A673 (cell line): ENCODE measurements around the gene LRRC37A3. TPM values are rescaled to one million over a fixed set of nuclear protein-coding genes. Genes with fewer than 3 reads are reported as not detected.
"Not testable (repeated sequence)": the region's sequence is repeated elsewhere in the genome, so short reads cannot be mapped to it uniquely, and the experiment has no call there.

Experiments
- Bru-seq: library from RNA; stranded (reverse); fragments of 400-500 nt; gene quantifications from one replicate; lab custom pipeline; 2021; lab: Mats Ljungman, UMichigan
- BruChase-seq, 2 experiments: library from RNA; stranded (reverse); fragments of 400-500 nt; gene quantifications; one replicate each; lab custom pipeline; 2021; lab: Mats Ljungman, UMichigan
- BruUV-seq: library from RNA; stranded (reverse); fragments of 400-500 nt; replicated peaks from 2 replicates; lab custom pipeline; 2021; lab: Mats Ljungman, UMichigan
- CTCF ChIA-PET: fragments of 300-600 bp; sonication (Branson Sonifier 250); formaldehyde crosslinking; loops from one replicate; lab custom pipeline; 2022; ENCODE audit warnings: antibody characterized with exemption; lab: Charles Lee
- POLR2A ChIA-PET: fragments of 300-600 bp; sonication (Branson Sonifier 250); formaldehyde crosslinking; loops from one replicate; lab custom pipeline; 2022; ENCODE audit warnings: antibody characterized with exemption; ENCODE audit not compliant: low non-redundant PET; lab: Charles Lee
- DNase-seq: peaks from one replicate; pipeline ENCODE4 v3.0.0-alpha.2; 2015; ENCODE audit warnings: low spot score
- H3K27ac ChIP-seq: fragments of 200-600 bp; sonication (generic); 2 replicates; pipeline ENCODE4 v1.5.1; 2016; ENCODE audit warnings: mixed run types, low read depth, mild to moderate bottlenecking, mixed read lengths, antibody characterized with exemption, low read length; ENCODE audit not compliant: poor library complexity, severe bottlenecking
- H3K27me3 ChIP-seq: fragments of 200-600 bp; sonication (generic); replicated peaks from 2 replicates; pipeline ENCODE4 v1.6.1; 2017; ENCODE audit warnings: mixed run types, low read depth, mild to moderate bottlenecking, mixed read lengths, antibody characterized with exemption, low read length; ENCODE audit not compliant: insufficient read depth, poor library complexity
- H3K36me3 ChIP-seq: fragments of 200-600 bp; sonication (generic); 2 replicates; pipeline ENCODE4 v1.6.1; 2016; ENCODE audit warnings: mixed run types, mild to moderate bottlenecking, mixed read lengths, antibody characterized with exemption, low read length; ENCODE audit not compliant: insufficient read depth, poor library complexity, severe bottlenecking
- H3K4me1 ChIP-seq: fragments of 200-600 bp; sonication (generic); 2 replicates; pipeline ENCODE4 v1.6.1; 2017; ENCODE audit warnings: mixed run types, mild to moderate bottlenecking, mixed read lengths, antibody characterized with exemption, low read length; ENCODE audit not compliant: insufficient read depth, poor library complexity, severe bottlenecking
- H3K4me3 ChIP-seq: fragments of 200-600 bp; sonication (generic); 2 replicates; pipeline ENCODE4 v1.5.1; 2016; ENCODE audit warnings: low read depth, mixed run types, mild to moderate bottlenecking, mixed read lengths, low read length; ENCODE audit not compliant: poor library complexity, severe bottlenecking
- H3K9me3 ChIP-seq: fragments of 200-600 bp; sonication (generic); 2 replicates; pipeline ENCODE4 v1.6.1; 2016; ENCODE audit warnings: mixed run types, low read depth, mild to moderate bottlenecking, mixed read lengths, antibody characterized with exemption, low read length; ENCODE audit not compliant: poor library complexity, severe bottlenecking
- intact Hi-C: fragments of 100-400 bp; cut with micrococcal nuclease; formaldehyde crosslinking; loops from one replicate; pipeline ENCODE4 v1.10.0; 2022; ENCODE audit not compliant: unreplicated experiment
- long read RNA-seq: library from polyadenylated mRNA; stranded (forward); transcript quantifications from one replicate; pipeline ENCODE4 v2.0.0, GENCODE V29; 2022
- total RNA-seq: library from RNA; stranded (reverse); gene quantifications from 2 replicates; pipeline ENCODE4 v1.2.3, GENCODE V29; 2021
- TF ChIP-seq, protein P1 (sequence below): fragments of 300-800, 200-600 bp; sonication (generic); conservative IDR thresholded peaks from 2 replicates; pipeline ENCODE4 v1.5.1; 2017; ENCODE audit warnings: low read depth, mild to moderate bottlenecking, antibody characterized with exemption, low read length, moderate library complexity, mixed read lengths

The LRRC37A3 gene
- total RNA-seq (17.2 and 17.6 TPM in 2 replicates), Bru-seq, nascent RNA (percentile 69 among the genes with signal in this experiment), BruChase-seq, experiment 1, labeled RNA remaining after a 2-hour chase (percentile 70 among the genes with signal in this experiment), BruChase-seq, experiment 2, labeled RNA remaining after a 6-hour chase (percentile 78 among the genes with signal in this experiment)
- long read RNA-seq, partial matches to known transcripts: 3 of 12 reads
- long read RNA-seq, other reads (novel, unspliced or antisense): 9 of 12 reads

DNA sequence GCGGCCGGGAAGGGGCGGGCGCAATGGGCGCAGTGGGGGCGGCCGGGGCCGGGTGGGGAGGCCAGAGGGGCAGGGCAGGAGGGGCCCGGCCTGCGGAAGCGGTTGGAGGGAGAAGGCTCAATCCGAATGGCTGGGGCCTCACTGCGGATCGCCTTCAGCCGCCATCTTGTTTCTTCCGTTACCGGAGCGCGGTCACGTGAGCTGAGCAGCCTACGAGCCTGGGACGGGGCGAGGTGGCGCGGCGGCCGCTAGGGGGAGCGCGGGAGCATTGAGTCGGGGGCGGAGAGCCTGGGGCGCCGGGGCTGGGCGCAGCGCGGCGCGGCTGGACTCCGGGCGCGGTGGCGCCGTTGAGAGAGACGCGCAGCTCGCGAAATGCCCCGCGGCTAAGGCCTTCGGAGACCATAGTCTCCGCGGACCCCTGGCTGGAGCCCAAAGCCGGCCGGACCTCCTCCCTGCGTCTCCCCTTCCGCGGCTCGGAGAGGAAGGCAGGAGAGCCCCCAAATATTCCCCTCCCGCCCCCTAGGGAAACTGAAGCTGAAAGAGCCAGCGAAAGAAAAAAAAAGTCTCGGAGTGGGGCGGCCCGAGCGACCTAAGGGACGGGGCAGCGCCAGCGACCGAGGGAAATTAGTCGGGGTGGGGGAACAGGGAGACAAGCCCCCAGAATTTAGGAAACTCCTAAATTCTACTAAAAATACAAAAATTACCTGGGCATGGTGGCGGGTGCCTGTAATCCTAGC lies at the start of gene LRRC37A3:
TSS of gene LRRC37A3 (minus strand) at position 190 of the 737 bp plus-strand sequence. CDS start 22,221 bp downstream, outside the sequence.
- TF ChIP-seq, protein P1, sequence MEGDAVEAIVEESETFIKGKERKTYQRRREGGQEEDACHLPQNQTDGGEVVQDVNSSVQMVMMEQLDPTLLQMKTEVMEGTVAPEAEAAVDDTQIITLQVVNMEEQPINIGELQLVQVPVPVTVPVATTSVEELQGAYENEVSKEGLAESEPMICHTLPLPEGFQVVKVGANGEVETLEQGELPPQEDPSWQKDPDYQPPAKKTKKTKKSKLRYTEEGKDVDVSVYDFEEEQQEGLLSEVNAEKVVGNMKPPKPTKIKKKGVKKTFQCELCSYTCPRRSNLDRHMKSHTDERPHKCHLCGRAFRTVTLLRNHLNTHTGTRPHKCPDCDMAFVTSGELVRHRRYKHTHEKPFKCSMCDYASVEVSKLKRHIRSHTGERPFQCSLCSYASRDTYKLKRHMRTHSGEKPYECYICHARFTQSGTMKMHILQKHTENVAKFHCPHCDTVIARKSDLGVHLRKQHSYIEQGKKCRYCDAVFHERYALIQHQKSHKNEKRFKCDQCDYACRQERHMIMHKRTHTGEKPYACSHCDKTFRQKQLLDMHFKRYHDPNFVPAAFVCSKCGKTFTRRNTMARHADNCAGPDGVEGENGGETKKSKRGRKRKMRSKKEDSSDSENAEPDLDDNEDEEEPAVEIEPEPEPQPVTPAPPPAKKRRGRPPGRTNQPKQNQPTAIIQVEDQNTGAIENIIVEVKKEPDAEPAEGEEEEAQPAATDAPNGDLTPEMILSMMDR: peak; percentile 70
- intact Hi-C loops: loop anchor here (5.0 kb wide), 1 partner anchor 43 kb away; no protein-coding TSS in a partner anchor
- CTCF ChIA-PET: interaction anchor here (1.0 kb wide), 1 partner anchor 42 kb away, joined by 3 read pairs; no protein-coding TSS in a partner anchor

DNA sequence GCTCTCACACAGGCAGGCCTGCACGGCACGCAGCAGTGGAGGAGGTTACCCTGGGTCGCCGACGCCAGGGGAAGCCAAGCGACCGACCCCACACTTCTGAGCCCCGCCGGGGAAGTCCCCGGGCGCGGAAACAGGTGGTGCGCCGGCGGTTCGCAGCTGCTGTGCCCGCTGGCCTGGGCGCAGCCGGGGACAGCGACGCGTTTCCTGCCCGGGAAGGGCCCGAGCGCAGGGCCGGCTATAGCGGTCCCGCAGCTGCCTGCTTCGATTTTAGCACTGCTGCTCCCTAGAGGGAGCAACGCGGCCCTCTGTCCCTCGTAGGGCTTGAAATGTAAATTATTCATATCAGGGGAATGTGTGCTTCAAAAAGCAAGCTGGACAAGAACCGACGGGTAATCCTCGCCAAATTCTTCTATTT lies 46.6 kb upstream of the LRRC37A3 start:
- peak; percentile 75 for DNase-seq
- H3K9me3 ChIP-seq, BruUV-seq, H3K27me3 ChIP-seq, CTCF ChIA-PET, H3K36me3 ChIP-seq, POLR2A ChIA-PET: not testable (repeated sequence)
- Histone ChIP-seq H3K4me1 (peaks cover 34% of the 10 kb centered on the region), H3K4me3 (peak overlapping the region; percentile 34), H3K27ac (peak overlapping the region; percentile 79)
- TF ChIP-seq, protein P1: peak; percentile 37; the same call in 1 of the 2 replicates
- intact Hi-C loops: loop anchor here (5.0 to 10.0 kb wide), 2 partner anchors 91 to 229 kb away; partner anchors contain the start of gene GNA13

More for the DNA sequence above, at the start of gene LRRC37A3:
- BruUV-seq, H3K9me3 ChIP-seq, H3K4me1 ChIP-seq, H3K27me3 ChIP-seq, H3K36me3 ChIP-seq: not testable (repeated sequence)
- H3K27ac ChIP-seq: peak within 1 kb of the TSS; percentile 88
- POLR2A ChIA-PET: interaction anchor here (0.7 kb wide), 1 partner anchor 22 kb away, joined by 5 read pairs; no protein-coding TSS in a partner anchor
- peak within 1 kb of the TSS; percentile 60 for H3K4me3 ChIP-seq
- DNase-seq: peak; percentile 97

DNA sequence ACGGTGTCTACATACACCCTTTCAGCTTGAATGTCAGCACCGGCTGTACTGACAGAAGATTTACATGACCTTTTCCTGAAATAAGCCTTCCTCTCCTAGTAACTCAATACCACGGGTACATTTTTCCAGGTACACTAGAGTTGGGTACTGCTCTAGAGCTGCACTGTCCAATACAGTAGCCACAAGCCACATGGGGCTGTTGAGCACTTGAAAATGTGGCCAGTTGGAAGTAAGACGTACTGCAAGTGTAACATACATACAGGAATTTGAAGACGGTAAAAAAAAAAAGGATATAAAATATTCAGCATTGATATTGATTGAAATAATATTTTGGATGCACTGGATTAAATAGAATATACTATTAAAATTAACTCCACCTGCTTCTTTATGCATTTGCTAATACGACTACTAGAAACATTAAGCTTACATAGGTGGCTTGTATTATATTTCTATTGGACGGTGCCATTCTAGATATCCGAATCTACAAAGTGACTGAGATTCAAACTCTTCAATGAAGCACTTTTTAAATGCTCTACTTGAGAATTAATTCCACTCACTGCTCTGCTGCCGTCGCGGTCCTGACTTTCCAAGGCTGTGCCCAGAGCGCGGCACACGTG lies 46.1 kb upstream of the LRRC37A3 start:
- TSS peak; percentile 53 for BruUV-seq
- Histone ChIP-seq H3K27ac (peak overlapping the region; percentile 79), H3K4me3 (peak overlapping the region; percentile 34), H3K4me1 (peaks cover 34% of the 10 kb centered on the region)
- POLR2A ChIA-PET, DNase-seq, H3K9me3 ChIP-seq, CTCF ChIA-PET, H3K36me3 ChIP-seq, H3K27me3 ChIP-seq: not testable (repeated sequence)
- intact Hi-C loops: loop anchor here (5.0 to 10.0 kb wide), 2 partner anchors 92 to 229 kb away; partner anchors contain the start of gene GNA13
